Endothelial cell of umbilical vein (primary cell): ENCODE results near the gene MRPL34. TPM values are rescaled to one million over a fixed set of nuclear protein-coding genes. Genes with fewer than 3 reads are reported as not detected.

Experiments
- BruUV-seq: library from RNA; stranded (reverse); fragments of 400-500 nt; replicated peaks from 2 replicates; lab custom pipeline; 2021; lab: Mats Ljungman, UMichigan
- CTCF ChIA-PET: fragments of 300-600, 350-600 bp; sonication (Branson Sonifier 250); formaldehyde crosslinking; loops from one replicate; lab custom pipeline; 2021; ENCODE audit warnings: antibody characterized with exemption, inconsistent platforms; lab: Charles Lee
- POLR2A ChIA-PET: fragments of 300-600, 350-600 bp; sonication (Branson Sonifier 250); formaldehyde crosslinking; loops from one replicate; lab custom pipeline; 2021; ENCODE audit warnings: antibody characterized with exemption, inconsistent platforms; lab: Charles Lee
- DNase-seq: peaks from one replicate; pipeline ENCODE4 v3.0.0-alpha.2; 2011; ENCODE audit warnings: low read depth, low spot score
- FAIRE-seq: peaks from 2 replicates; lab custom pipeline; 2011; peaks lifted over from hg19 to GRCh38; lab: Jason Lieb, UNC
- H2AFZ ChIP-seq: 2 replicates; pipeline ENCODE4 v1.6.0; 2012; ENCODE audit warnings: low read depth, low read length, control low read depth, inconsistent platforms
- H3K27ac ChIP-seq: 2 replicates; pipeline ENCODE4 v1.5.1; 2011; ENCODE audit warnings: low read depth, mild to moderate bottlenecking, control low read depth, low read length, moderate library complexity; ENCODE audit not compliant: insufficient read depth
- H3K27me3 ChIP-seq, 2 experiments: 2 replicates each; pipeline versions ENCODE4 v1.6.0 to v1.6.1; 2011; ENCODE audit warnings: low read length in 2 of 2, mixed read lengths in 1 of 2; ENCODE audit not compliant: control insufficient read depth in 2 of 2, insufficient read depth in 2 of 2
- H3K36me3 ChIP-seq, 2 experiments: 2 replicates in 1 of 2; 3 replicates in 1 of 2; pipeline ENCODE4 v1.5.1; 2011; ENCODE audit warnings: low read length in 2 of 2, mild to moderate bottlenecking in 1 of 2, moderate library complexity in 1 of 2; ENCODE audit not compliant: control insufficient read depth in 2 of 2, insufficient read depth in 2 of 2; ENCODE audit errors: extremely low read depth in 1 of 2
- H3K4me1 ChIP-seq: 3 replicates; pipeline ENCODE4 v1.5.1; 2011; ENCODE audit warnings: mild to moderate bottlenecking, low read length; ENCODE audit not compliant: control insufficient read depth, insufficient read depth; ENCODE audit errors: extremely low read depth
- H3K4me2 ChIP-seq: 2 replicates; pipeline ENCODE4 v1.6.1; 2011; ENCODE audit warnings: low read length, control low read depth, mixed read lengths; ENCODE audit not compliant: insufficient read depth
- H3K4me3 ChIP-seq, 3 experiments: fragments of 200-600 bp in 1 of 3; sonication (generic), shearing (Covaris generic) in 1 of 3; replicated peaks in 1 of 3; 2 replicates each; pipeline ENCODE4 v1.5.1; 2011 to 2016; ENCODE audit warnings: control low read depth in 3 of 3, low read length in 3 of 3, mild to moderate bottlenecking in 2 of 3, inconsistent platforms in 1 of 3, low read depth in 1 of 3, moderate library complexity in 1 of 3; ENCODE audit not compliant: insufficient read depth in 1 of 3
- H3K79me2 ChIP-seq: 2 replicates; pipeline ENCODE4 v1.6.0; 2012; ENCODE audit warnings: low read length, inconsistent platforms; ENCODE audit not compliant: control insufficient read depth, insufficient read depth
- H3K9ac ChIP-seq: replicated peaks from 2 replicates; pipeline ENCODE3; 2011; ENCODE audit warnings: low read length, control low read depth; ENCODE audit not compliant: insufficient read depth; ENCODE audit errors: extremely low read depth
- H3K9me1 ChIP-seq: replicated peaks from 3 replicates; pipeline ENCODE4 v1.6.0; 2011; ENCODE audit warnings: mild to moderate bottlenecking, low read length; ENCODE audit not compliant: control insufficient read depth, insufficient read depth; ENCODE audit errors: extremely low read depth
- H3K9me3 ChIP-seq: replicated peaks from 2 replicates; pipeline ENCODE4 v1.5.1; 2012; ENCODE audit warnings: low read length, inconsistent platforms; ENCODE audit not compliant: control insufficient read depth, insufficient read depth
- H4K20me1 ChIP-seq: replicated peaks from 2 replicates; pipeline ENCODE3; 2011; ENCODE audit warnings: mild to moderate bottlenecking, low read length; ENCODE audit not compliant: control insufficient read depth, insufficient read depth; ENCODE audit errors: extremely low read depth
- CTCF ChIP-seq, 2 donors: IDR thresholded peaks; 1 replicate in 1 of 2; 2 replicates in 1 of 2; pipeline ENCODE4 v1.5.1; 2011; ENCODE audit warnings: low read length in 2 of 2, mild to moderate bottlenecking in 2 of 2, moderate library complexity in 2 of 2, control low read depth in 1 of 2, inconsistent platforms in 1 of 2, low read depth in 1 of 2; ENCODE audit not compliant: insufficient read depth in 1 of 2; ENCODE audit errors: extremely low read depth in 1 of 2
- EZH2 ChIP-seq: IDR thresholded peaks from 2 replicates; pipeline ENCODE4 v1.6.1; 2012; ENCODE audit warnings: borderline replicate concordance, low read depth, mild to moderate bottlenecking, moderate library complexity, low read length, inconsistent platforms; ENCODE audit not compliant: severe bottlenecking
- FOS ChIP-seq: IDR thresholded peaks from 2 replicates; pipeline ENCODE4 v1.6.1; 2011; ENCODE audit warnings: mild to moderate bottlenecking, low read length, moderate library complexity, borderline replicate concordance; ENCODE audit not compliant: insufficient read depth
- GATA2 ChIP-seq: IDR thresholded peaks from 2 replicates; pipeline ENCODE4 v1.7.0; 2011; ENCODE audit warnings: low read depth, mild to moderate bottlenecking, moderate library complexity, mixed read lengths, low read length; ENCODE audit not compliant: insufficient read length, insufficient read depth
- JUN ChIP-seq: IDR thresholded peaks from 2 replicates; pipeline ENCODE4 v1.6.1; 2011; ENCODE audit warnings: borderline replicate concordance, low read depth; ENCODE audit not compliant: insufficient read length, insufficient read depth
- MAX ChIP-seq: IDR thresholded peaks from 2 replicates; pipeline ENCODE4 v1.6.1; 2011; ENCODE audit not compliant: insufficient read depth, insufficient read length
- MYC ChIP-seq: IDR thresholded peaks from one replicate; pipeline ENCODE4 v1.6.1; 2011; ENCODE audit warnings: mild to moderate bottlenecking, low read depth, low read length
- POLR2A ChIP-seq: IDR thresholded peaks from 2 replicates; pipeline ENCODE4 v1.6.1; 2012; ENCODE audit warnings: low read depth, mild to moderate bottlenecking, control low read depth, low read length
- POLR2AphosphoS5 ChIP-seq: IDR thresholded peaks from 2 replicates; pipeline ENCODE4 v1.6.1; 2012; ENCODE audit warnings: low read depth, mild to moderate bottlenecking, control low read depth, low read length, moderate library complexity; ENCODE audit not compliant: insufficient read depth
- dilution Hi-C: fragments of 300-500 bp; cut with MboI; formaldehyde crosslinking; loops from one replicate; pipeline ENCODE4 v1.15.0; 2019; ENCODE audit warnings: low sequenced_read_pairs; ENCODE audit not compliant: extremely low pct_ligation_motif_present
- intact Hi-C: fragments of 100-400 bp; cut with micrococcal nuclease; formaldehyde crosslinking; loops from one replicate; pipeline ENCODE4 v1.10.0; 2022
- polyA plus RNA-seq, 4 experiments: library from polyadenylated mRNA; depleted of rRNA in 3 of 4; stranded (reverse) in 3 of 4; unstranded in 1 of 4; fragments of >200 nt; gene quantifications; 2 replicates each; pipeline versions ENCODE4 v1.2.1 to v1.2.3, GENCODE V29; 2011 to 2012; ENCODE audit warnings: missing spikeins in 1 of 4
- total RNA-seq: library from RNA; stranded (reverse); gene quantifications from 2 replicates; pipeline ENCODE4 v1.2.3, GENCODE V29; 2021

Gene MRPL34
- total and polyA plus RNA-seq, 2 donors (not counting 3 experiments of a cell fraction or from before 2014, with no cell fraction given): 45.5 to 55.7 TPM

DNA sequence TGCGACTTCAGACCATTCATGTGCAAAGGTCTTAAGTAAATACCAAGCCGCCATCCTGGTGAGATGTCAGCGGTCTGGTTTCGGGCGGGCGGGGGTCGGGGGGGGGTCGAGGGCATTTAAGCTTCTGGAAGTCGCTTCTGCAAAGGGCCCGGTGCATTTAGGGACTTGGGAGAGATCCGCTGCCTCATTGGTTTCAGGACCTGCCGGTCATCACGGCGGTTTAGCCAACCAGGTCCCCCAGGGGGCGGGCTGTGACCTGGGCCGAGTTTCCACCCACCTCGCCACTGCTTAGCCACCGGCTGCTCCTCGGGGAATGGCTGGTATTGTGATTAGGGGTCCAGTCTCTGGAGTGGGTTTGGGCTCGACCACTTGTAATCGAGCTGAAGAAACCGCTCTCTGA, 16.2 kb upstream of the MRPL34 start:
- H3K4me3 ChIP-seq: peak overlapping the region in 1 of 3 experiments; percentile 11

GRCh38 chr19:17292301-17293074, 13.2 kb upstream of the MRPL34 start:
- FAIRE-seq (peak; percentile 96), DNase-seq (peak; percentile 85)
- ChIA-PET CTCF (interaction anchor here (0.7 to 4.4 kb wide), 17 partner anchors 10 to 99 kb away, joined by 3 to 70 read pairs (median 6); partner anchors contain the start of genes ABHD8, ANKLE1, ANO8 and DDA1), POLR2A (interaction anchor here (0.6 to 0.7 kb wide), 3 partner anchors 13 to 190 kb away, joined by 3 to 4 read pairs (median 4); no protein-coding TSS in a partner anchor)
- Histone ChIP-seq H3K9me1 (no peaks in the 10 kb centered on the region), H3K9me3 (no peaks in the 10 kb centered on the region), H3K4me3 (peak overlapping the region; percentile 36 to 51 (median 40)), H4K20me1 (no peaks in the 10 kb centered on the region), H3K27me3 (no peaks in the 10 kb centered on the region), H3K27ac (no peak overlapping the region), H3K79me2 (no peaks in the 10 kb centered on the region), H2AFZ (peak overlapping the region; percentile 98), H3K36me3 (peaks cover 0 to 3% of the 10 kb centered on the region in 2 experiments), H3K4me1 (peaks cover 12% of the 10 kb centered on the region), H3K4me2 (peak overlapping the region; percentile 54), H3K9ac (peak overlapping the region; percentile 49)
- dilution Hi-C loops: no loop called here
- no TSS peak for BruUV-seq
- TF ChIP-seq MAX (no peak), JUN (no peak), POLR2AphosphoS5 (peak; percentile 80), GATA2 (no peak), FOS (no peak), CTCF (IDR thresholded peaks at IDR 0.05; ENCODE audit: extremely low read depth in 1 of 2, insufficient read depth in 1 of 2, low read depth in 1 of 2, low read length in 2 of 2) (peak; percentile 67), EZH2 (no peak), POLR2A (peak; percentile 82), MYC (no peak)
- intact Hi-C loops: loop anchor here (1.0 to 2.0 kb wide), 5 partner anchors 13 to 99 kb away; partner anchors contain the start of genes GTPBP3 and MRPL34

More for the DNA sequence above, 16.2 kb upstream of the MRPL34 start:
- H3K9ac ChIP-seq: no peak overlapping the region
- FAIRE-seq (peak; percentile 96), DNase-seq (peak; percentile 74)
- POLR2A ChIA-PET: no interaction called here
- CTCF ChIA-PET: interaction anchor here (0.6 to 0.8 kb wide), 2 partner anchors 16 to 97 kb away, joined by 3 read pairs; partner anchors contain the start of gene MRPL34
- H3K27ac ChIP-seq: no peak overlapping the region
- intact Hi-C loops: no loop called here
- BruUV-seq: no TSS peak
- TF ChIP-seq POLR2A (no peak), FOS (no peak)
- H3K79me2 ChIP-seq: no peaks in the 10 kb centered on the region
- H3K36me3 ChIP-seq: peaks cover 0 to under 1% of the 10 kb centered on the region in 2 experiments
- dilution Hi-C loops: no loop called here
- H4K20me1 ChIP-seq: no peaks in the 10 kb centered on the region
- H3K4me1 ChIP-seq: peaks cover 6% of the 10 kb centered on the region
- peak overlapping the region; percentile 67 for H2AFZ ChIP-seq
- H3K4me2 ChIP-seq: no peak overlapping the region
- H3K9me3 ChIP-seq: no peaks in the 10 kb centered on the region
- no peaks in the 10 kb centered on the region for H3K27me3 ChIP-seq
- H3K9me1 ChIP-seq: no peaks in the 10 kb centered on the region
